ENCODE results near the gene BTG2. TPM values are rescaled to one million over a fixed set of nuclear protein-coding genes. Genes with fewer than 3 reads are reported as not detected.

Gene BTG2
- total RNA-seq, 4 donors from 2014 or later = 41.9 to 82.1 (median 51.9) TPM

DNA sequence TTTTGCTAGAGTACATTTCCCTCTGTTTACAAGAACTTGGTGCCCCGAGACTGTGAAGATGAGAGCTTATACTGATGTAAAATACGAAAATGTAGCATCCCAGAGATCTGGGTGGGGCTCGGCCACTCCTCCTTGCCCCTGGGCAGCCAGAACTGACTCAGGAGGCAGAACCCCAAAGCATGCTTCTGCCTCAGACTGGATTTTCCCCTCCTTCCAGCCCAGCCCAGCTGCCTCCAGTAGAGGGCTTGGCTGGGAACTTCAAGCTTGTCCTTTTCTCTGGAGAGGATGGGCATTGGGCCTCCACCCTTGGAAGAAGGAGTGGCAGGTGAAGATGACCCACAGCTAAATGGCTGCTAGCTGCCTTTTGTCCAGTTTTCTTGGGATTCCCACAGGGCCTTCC is 24.3 kb upstream of the BTG2 start:
- no peak for DNase-seq
- H3K4me3 ChIP-seq (replicated peaks in 1 of 3) = no peak overlapping the region
- no peaks in the 10 kb centered on the region for H3K9me3 ChIP-seq
- H3K4me1 ChIP-seq = peaks cover 19 to 78% of the 10 kb centered on the region in 2 donors
- H3K27me3 ChIP-seq = no peaks in the 10 kb centered on the region
- TF ChIP-seq, protein P1, sequence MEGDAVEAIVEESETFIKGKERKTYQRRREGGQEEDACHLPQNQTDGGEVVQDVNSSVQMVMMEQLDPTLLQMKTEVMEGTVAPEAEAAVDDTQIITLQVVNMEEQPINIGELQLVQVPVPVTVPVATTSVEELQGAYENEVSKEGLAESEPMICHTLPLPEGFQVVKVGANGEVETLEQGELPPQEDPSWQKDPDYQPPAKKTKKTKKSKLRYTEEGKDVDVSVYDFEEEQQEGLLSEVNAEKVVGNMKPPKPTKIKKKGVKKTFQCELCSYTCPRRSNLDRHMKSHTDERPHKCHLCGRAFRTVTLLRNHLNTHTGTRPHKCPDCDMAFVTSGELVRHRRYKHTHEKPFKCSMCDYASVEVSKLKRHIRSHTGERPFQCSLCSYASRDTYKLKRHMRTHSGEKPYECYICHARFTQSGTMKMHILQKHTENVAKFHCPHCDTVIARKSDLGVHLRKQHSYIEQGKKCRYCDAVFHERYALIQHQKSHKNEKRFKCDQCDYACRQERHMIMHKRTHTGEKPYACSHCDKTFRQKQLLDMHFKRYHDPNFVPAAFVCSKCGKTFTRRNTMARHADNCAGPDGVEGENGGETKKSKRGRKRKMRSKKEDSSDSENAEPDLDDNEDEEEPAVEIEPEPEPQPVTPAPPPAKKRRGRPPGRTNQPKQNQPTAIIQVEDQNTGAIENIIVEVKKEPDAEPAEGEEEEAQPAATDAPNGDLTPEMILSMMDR (IDR thresholded peaks at IDR 0.05) = no peak
- no peak for TF ChIP-seq POLR2A (IDR thresholded peaks at IDR 0.05)
- H3K27ac ChIP-seq = peak overlapping the region in 2 of 3 donors; percentile 9 to 73
- intact Hi-C loops (cut with DNase I) = no loop called here
- 75 to 87% methylated on average over 3 of the region's 3 CpGs for WGBS, 2 donors
- no peaks in the 10 kb centered on the region for H3K36me3 ChIP-seq

DNA sequence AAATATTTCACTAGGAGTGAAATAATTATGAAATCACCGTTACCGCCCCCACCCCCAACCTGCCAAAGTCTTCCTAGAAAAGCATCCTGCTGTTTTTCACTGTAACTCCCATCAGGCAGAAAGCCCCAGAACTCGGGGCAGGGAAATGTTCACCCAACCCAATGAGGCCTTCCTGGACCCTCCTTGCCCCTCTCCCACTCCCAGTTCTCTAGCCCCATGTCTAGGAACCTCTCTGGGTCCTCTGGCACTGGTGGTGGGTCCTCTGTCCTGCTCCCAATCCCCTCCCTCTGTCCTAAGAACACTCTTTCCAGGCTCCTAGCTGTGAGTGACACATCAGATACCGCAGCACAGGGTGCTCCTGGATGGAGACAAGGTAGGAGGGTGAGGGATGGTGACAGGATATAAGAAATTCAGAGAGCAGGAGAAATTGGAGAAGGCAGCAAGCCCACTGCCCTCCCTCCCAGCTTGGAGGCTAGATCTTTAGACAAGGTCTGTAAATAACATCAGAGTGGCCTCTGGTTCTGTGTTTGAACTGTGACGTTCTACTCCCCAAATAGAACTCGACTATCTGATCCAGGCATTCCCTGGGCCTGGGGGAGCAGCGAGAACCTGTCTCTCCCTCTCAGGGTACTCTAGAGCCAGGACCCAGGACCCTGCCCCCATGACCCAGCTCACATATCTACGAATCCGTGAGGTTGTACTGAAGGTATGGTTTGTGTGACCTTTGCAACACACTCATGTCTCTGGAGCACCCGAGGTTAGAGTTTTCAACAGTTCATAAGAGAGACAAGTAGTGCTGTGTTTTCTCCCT is 23.3 kb upstream of the BTG2 start:
- intact Hi-C loops (cut with DNase I) = no loop called here

DNA sequence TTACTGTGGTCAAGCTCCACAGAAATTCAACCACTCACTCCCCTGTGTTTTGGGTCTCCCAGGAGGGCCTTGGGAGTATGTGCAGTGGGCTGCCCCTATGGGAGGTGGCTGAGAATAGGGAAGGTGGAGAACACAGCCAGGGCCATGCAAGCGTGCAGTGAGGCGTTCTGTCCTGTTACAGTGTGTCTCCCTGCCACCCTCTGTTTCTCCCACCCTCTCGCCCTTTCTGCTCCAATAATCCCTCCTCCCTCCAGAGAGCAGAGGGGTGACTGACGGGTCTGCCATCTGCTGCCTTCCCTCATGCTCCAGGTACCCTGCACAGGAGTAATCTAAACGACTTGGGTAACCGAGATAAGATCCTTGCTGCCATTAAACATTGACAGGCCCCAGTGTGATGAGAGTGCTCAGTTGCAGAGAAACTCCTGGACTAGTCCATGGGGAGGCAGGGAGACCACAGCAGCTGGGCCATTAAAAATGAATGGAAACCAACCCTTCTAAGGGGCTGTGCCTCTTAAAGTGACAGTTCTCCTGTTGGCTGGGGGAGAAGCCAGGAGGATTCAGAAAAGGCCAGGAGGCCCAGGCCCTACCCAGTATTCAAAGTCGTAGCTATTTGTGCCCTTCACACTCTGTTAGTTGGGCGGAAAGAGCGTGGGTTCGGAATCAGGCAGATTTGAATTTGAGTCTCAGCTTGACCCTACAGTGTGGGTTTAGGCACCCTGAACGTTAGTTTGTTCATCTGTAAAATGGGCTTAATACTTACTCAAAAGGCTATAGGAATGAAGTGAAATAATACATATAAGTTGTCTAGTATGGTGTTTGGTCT is 22.4 kb upstream of the BTG2 start:
- H3K27ac ChIP-seq = peak overlapping the region in 2 of 3 donors; percentile 30 to 90
- DNase-seq = peak; percentile 53 to 59

More for the DNA sequence above, 23.3 kb upstream of the BTG2 start:
- no peaks in the 10 kb centered on the region for H3K27me3 ChIP-seq
- no peak overlapping the region for H3K4me3 ChIP-seq (replicated peaks in 1 of 3)
- H3K36me3 ChIP-seq = no peaks in the 10 kb centered on the region
- H3K9me3 ChIP-seq = no peaks in the 10 kb centered on the region
- no peak for TF ChIP-seq POLR2A (IDR thresholded peaks at IDR 0.05)
- 69% methylated on average over 8 to 10 of the region's 10 CpGs for WGBS, 2 donors
- H3K27ac ChIP-seq = peak overlapping the region in 2 of 3 donors; percentile 30 to 90
- H3K4me1 ChIP-seq = peaks cover 29 to 79% of the 10 kb centered on the region in 2 donors
- no peak for DNase-seq

DNA sequence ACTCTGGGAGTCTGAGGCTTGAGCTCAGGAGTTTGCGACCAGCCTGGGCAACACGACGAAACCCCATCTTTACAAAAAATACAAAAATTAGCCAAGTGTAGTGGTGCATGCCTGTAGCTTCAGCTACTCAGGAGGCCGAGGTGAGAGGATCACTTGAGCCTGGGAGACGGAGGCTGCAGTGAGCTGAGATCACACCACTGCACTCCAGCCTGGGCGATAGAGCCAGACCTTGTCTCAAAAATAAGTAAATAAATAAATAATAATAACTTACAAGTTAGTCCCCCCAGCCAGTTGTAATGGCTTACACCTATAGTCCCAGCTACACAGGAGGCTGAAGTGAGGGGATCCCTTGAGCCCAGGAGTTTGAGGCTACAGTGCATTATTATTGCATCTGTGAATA is 21.7 kb upstream of the BTG2 start:
- peaks cover 29 to 79% of the 10 kb centered on the region in 2 donors for H3K4me1 ChIP-seq
- 85 to 90% methylated on average over 6 of the region's 6 CpGs for WGBS, 2 donors
- H3K4me3 ChIP-seq (replicated peaks in 1 of 3) = no peak overlapping the region
- no peaks in the 10 kb centered on the region for H3K36me3 ChIP-seq
- intact Hi-C loops (cut with DNase I) = no loop called here
- peak overlapping the region; percentile 44 to 90 (median 77) for H3K27ac ChIP-seq
- H3K27me3 ChIP-seq = no peaks in the 10 kb centered on the region
- H3K9me3 ChIP-seq = no peaks in the 10 kb centered on the region
- no peak for DNase-seq
- no peak for TF ChIP-seq POLR2A (IDR thresholded peaks at IDR 0.05)
- TF ChIP-seq, protein P1 (IDR thresholded peaks at IDR 0.05) = no peak

More for the DNA sequence above, 22.4 kb upstream of the BTG2 start:
- intact Hi-C loops (cut with DNase I) = no loop called here
- Histone ChIP-seq H3K36me3 (no peaks in the 10 kb centered on the region), H3K4me1 (peaks cover 31 to 79% of the 10 kb centered on the region in 2 donors), H3K9me3 (no peaks in the 10 kb centered on the region), H3K27me3 (no peaks in the 10 kb centered on the region), H3K4me3 (replicated peaks in 1 of 3) (no peak overlapping the region)
- TF ChIP-seq, protein P1 (IDR thresholded peaks at IDR 0.05) = no peak
- no peak for TF ChIP-seq POLR2A (IDR thresholded peaks at IDR 0.05)
- 66 to 68% methylated on average over 11 of the region's 11 CpGs for WGBS, 2 donors

DNA sequence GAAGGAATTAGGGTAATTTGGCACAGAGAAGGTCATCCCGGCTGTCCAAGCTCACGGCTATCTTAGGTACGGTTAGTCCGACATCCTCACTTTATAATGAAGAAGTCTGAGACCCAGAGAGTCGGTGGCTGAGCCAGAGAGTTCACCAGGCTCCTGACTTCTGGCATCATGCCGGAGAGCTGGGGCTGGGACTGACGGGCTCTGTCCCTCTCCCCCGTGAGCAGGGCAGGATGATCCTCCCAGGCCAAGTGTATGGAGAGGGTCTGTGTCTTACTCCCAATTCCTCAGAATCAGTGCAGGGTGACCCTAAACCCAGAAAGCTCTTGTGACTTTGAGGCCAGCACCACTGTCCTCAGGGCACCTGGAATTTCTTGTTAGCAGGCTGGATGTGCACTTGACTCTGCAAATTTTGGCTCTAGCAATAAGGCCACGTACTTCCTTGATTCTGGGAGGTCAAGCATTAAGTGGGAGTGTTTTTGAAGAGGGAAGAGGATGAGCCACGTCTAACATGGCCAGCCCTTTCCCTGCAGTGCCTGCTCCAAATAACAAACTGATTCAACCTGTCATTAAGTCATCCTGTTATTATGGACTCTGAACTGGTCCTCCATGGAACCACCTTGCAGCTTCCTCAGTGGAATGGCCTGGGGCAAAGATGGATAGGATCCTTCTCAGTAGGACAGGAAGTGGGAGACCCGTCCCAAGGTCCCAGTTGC is 20.8 kb upstream of the BTG2 start:
- Histone ChIP-seq H3K36me3 (no peaks in the 10 kb centered on the region), H3K4me1 (peaks cover 26 to 83% of the 10 kb centered on the region in 2 donors), H3K4me3 (replicated peaks in 1 of 3) (no peak overlapping the region), H3K9me3 (no peaks in the 10 kb centered on the region), H3K27ac (peak overlapping the region; percentile 44 to 90 (median 77)), H3K27me3 (no peaks in the 10 kb centered on the region)
- intact Hi-C loops (cut with DNase I) = no loop called here
- TF ChIP-seq, protein P1 (IDR thresholded peaks at IDR 0.05) = no peak
- TF ChIP-seq POLR2A (IDR thresholded peaks at IDR 0.05) = peak in 1 of 2 donors; percentile 50
- 61 to 68% methylated on average over 8 to 11 of the region's 11 CpGs for WGBS, 2 donors
- DNase-seq = peak; percentile 68 to 70

Measured in thyroid gland (tissue), 4 donors.